BE2C (cell line): Measurements from ENCODE around the gene P2RX2.

Experiments
- DNase-seq: peaks from one replicate; pipeline ENCODE4 v3.0.0-alpha.2; 2020
- H3K27me3 ChIP-seq: fragments of 250-450 bp; sonication (Bioruptor Pico); 2 replicates; pipeline ENCODE4 v1.5.1; 2020; ENCODE audit warnings: mild to moderate bottlenecking
- H3K36me3 ChIP-seq: fragments of 250-450 bp; sonication (Bioruptor Pico); 2 replicates; pipeline ENCODE4 v1.5.1; 2020; ENCODE audit warnings: mild to moderate bottlenecking
- H3K4me1 ChIP-seq: fragments of 250-450 bp; sonication (Bioruptor Pico); 2 replicates; pipeline ENCODE4 v1.5.1; 2020
- H3K4me3 ChIP-seq: 2 replicates; pipeline ENCODE4 v1.5.1; 2011; ENCODE audit warnings: low read depth, low read length
- H3K9me3 ChIP-seq: fragments of 250-450 bp; sonication (Bioruptor Pico); 2 replicates; pipeline ENCODE4 v1.5.1; 2020
- CTCF ChIP-seq: IDR thresholded peaks from 2 replicates; pipeline ENCODE4 v1.5.1; 2012; ENCODE audit warnings: mild to moderate bottlenecking, low read depth, low read length

The P2RX2 gene

GRCh38 chr12:132632521-132633228, 14.1 kb downstream of the P2RX2 start:
- Histone ChIP-seq H3K4me3 (no peak overlapping the region), H3K36me3 (peaks cover 76% of the 10 kb centered on the region), H3K27me3 (no peaks in the 10 kb centered on the region), H3K9me3 (no peaks in the 10 kb centered on the region), H3K4me1 (no peaks in the 10 kb centered on the region)
- TF ChIP-seq CTCF: no peak
- DNase-seq: no peak

- Histone ChIP-seq H3K36me3 (peaks cover 80% of the 10 kb centered on the region), H3K27me3 (no peaks in the 10 kb centered on the region), H3K4me1 (no peaks in the 10 kb centered on the region), H3K9me3 (no peaks in the 10 kb centered on the region), H3K4me3 (no peak overlapping the region)
- no peak for DNase-seq
- TF ChIP-seq CTCF: no peak
These were observed 14.8 kb downstream of the P2RX2 start for GRCh38 chr12:132633398-132633797.

- Histone ChIP-seq H3K36me3 (peaks cover 85% of the 10 kb centered on the region), H3K4me1 (no peaks in the 10 kb centered on the region), H3K27me3 (no peaks in the 10 kb centered on the region), H3K9me3 (no peaks in the 10 kb centered on the region), H3K4me3 (no peak overlapping the region)
- no peak for DNase-seq
- no peak for TF ChIP-seq CTCF
These were observed 15.3 kb downstream of the P2RX2 start for GRCh38 chr12:132633901-132634300.

- Histone ChIP-seq H3K36me3 (peaks cover 82% of the 10 kb centered on the region), H3K27me3 (no peaks in the 10 kb centered on the region), H3K4me3 (no peak overlapping the region), H3K9me3 (no peaks in the 10 kb centered on the region), H3K4me1 (no peaks in the 10 kb centered on the region)
- DNase-seq: no peak
- no peak for TF ChIP-seq CTCF
These were observed 15.9 kb downstream of the P2RX2 start for GRCh38 chr12:132634411-132634990.

- TF ChIP-seq CTCF: no peak
- Histone ChIP-seq H3K36me3 (peaks cover 79% of the 10 kb centered on the region), H3K4me3 (no peak overlapping the region), H3K27me3 (no peaks in the 10 kb centered on the region), H3K9me3 (no peaks in the 10 kb centered on the region), H3K4me1 (no peaks in the 10 kb centered on the region)
- no peak for DNase-seq
These were observed 16.7 kb downstream of the P2RX2 start for GRCh38 chr12:132635076-132635955.
